ENCODE results near the gene ETV6.

DNA sequence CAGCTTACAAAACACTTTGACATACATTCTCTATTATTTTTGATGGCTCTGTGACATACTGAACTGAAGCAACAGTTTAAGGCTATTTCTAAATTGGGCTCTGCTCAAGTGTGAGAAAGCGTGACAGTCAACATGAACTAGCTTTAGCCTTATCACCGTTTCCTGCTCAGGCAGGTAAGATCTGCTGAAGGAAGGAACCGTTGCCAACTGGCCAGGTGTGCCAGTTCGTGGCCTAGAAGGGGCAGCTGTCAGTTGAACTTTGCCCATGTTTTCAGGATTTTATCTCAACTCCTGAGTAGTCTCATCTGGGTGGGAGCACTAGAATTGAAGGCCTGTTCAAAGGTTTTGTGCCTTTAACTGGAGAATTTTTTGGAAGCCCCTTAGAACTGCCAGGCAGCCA is 79.5 kb downstream of the ETV6 start:
- TF ChIP-seq, protein P1, sequence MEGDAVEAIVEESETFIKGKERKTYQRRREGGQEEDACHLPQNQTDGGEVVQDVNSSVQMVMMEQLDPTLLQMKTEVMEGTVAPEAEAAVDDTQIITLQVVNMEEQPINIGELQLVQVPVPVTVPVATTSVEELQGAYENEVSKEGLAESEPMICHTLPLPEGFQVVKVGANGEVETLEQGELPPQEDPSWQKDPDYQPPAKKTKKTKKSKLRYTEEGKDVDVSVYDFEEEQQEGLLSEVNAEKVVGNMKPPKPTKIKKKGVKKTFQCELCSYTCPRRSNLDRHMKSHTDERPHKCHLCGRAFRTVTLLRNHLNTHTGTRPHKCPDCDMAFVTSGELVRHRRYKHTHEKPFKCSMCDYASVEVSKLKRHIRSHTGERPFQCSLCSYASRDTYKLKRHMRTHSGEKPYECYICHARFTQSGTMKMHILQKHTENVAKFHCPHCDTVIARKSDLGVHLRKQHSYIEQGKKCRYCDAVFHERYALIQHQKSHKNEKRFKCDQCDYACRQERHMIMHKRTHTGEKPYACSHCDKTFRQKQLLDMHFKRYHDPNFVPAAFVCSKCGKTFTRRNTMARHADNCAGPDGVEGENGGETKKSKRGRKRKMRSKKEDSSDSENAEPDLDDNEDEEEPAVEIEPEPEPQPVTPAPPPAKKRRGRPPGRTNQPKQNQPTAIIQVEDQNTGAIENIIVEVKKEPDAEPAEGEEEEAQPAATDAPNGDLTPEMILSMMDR (IDR thresholded peaks at IDR 0.05): no peak
- no peak for TF ChIP-seq ZFX (IDR thresholded peaks at IDR 0.05; ENCODE audit: borderline replicate concordance)
